Measurements from ENCODE around the gene STAT5B. TPM values are rescaled to one million over a fixed set of nuclear protein-coding genes. Genes with fewer than 3 reads are reported as not detected.
"Not testable (repeated sequence)": the region's sequence is repeated elsewhere in the genome, so short reads cannot be mapped to it uniquely, and the experiment has no call there.

Gene STAT5B
- total RNA-seq, 1 donor from 2014 or later: 23.1 TPM

DNA sequence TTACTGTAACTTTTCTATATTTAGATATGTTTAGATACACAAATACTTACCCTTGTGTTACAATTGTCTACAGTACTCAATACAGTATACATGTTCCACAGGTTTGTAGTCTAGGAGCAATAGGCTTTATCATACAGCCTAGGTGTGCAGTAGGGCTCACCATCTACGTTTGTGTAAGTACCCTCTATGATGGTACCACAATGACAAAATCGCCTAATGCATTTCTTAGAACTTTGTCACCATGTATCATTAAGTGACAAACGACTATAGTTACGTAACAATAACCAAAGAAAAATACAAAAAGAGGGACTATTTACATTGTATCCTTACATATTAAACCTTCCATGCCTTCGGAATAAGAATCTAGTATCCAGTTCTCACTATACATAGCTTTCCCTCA, 8.0 kb downstream of the STAT5B start:
- Histone ChIP-seq H3K36me3 (ENCODE audit: insufficient read depth, low read length) (no peaks in the 10 kb centered on the region), H3K4me2 (ENCODE audit: low read length) (no peak overlapping the region), H3K27me3 (ENCODE audit: insufficient read depth, low read length) (no peaks in the 10 kb centered on the region), H3K79me2 (ENCODE audit: insufficient read depth, low read length) (peaks cover 87% of the 10 kb centered on the region), H3K9ac (ENCODE audit: low read length) (no peak overlapping the region), H3K4me1 (ENCODE audit: insufficient read depth, low read length) (peaks cover 7% of the 10 kb centered on the region), H4K20me1 (ENCODE audit: insufficient read depth, low read length) (peaks cover 48% of the 10 kb centered on the region), H3K4me3 (ENCODE audit: insufficient read depth, low read depth, low read length) (no peak overlapping the region), H3K9me3 (ENCODE audit: insufficient read depth, low read depth, low read length) (no peaks in the 10 kb centered on the region), H3K27ac (ENCODE audit: low read depth, low read length) (no peak overlapping the region), H2AFZ (ENCODE audit: low read depth, low read length) (no peak overlapping the region)
- no peak overlapping the region for H3K27ac Mint-ChIP-seq (ENCODE audit: unreplicated experiment)
- TF ChIP-seq, protein P1, sequence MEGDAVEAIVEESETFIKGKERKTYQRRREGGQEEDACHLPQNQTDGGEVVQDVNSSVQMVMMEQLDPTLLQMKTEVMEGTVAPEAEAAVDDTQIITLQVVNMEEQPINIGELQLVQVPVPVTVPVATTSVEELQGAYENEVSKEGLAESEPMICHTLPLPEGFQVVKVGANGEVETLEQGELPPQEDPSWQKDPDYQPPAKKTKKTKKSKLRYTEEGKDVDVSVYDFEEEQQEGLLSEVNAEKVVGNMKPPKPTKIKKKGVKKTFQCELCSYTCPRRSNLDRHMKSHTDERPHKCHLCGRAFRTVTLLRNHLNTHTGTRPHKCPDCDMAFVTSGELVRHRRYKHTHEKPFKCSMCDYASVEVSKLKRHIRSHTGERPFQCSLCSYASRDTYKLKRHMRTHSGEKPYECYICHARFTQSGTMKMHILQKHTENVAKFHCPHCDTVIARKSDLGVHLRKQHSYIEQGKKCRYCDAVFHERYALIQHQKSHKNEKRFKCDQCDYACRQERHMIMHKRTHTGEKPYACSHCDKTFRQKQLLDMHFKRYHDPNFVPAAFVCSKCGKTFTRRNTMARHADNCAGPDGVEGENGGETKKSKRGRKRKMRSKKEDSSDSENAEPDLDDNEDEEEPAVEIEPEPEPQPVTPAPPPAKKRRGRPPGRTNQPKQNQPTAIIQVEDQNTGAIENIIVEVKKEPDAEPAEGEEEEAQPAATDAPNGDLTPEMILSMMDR (IDR thresholded peaks at IDR 0.05; ENCODE audit: insufficient read depth, low read depth, low read length): no peak
- H3K9me3 Mint-ChIP-seq (ENCODE audit: unreplicated experiment): no peaks in the 10 kb centered on the region
- peaks cover 3% of the 10 kb centered on the region for H3K4me1 Mint-ChIP-seq (ENCODE audit: low read depth, unreplicated experiment)
- DNase-seq (ENCODE audit: low read depth) (no peak), FAIRE-seq (no peak)
- no peak overlapping the region for H3K4me3 Mint-ChIP-seq (ENCODE audit: unreplicated experiment)
- H3K36me3 Mint-ChIP-seq (ENCODE audit: low read depth, unreplicated experiment): no peaks in the 10 kb centered on the region
- H3K27me3 Mint-ChIP-seq (ENCODE audit: low read depth, unreplicated experiment): no peaks in the 10 kb centered on the region

DNA sequence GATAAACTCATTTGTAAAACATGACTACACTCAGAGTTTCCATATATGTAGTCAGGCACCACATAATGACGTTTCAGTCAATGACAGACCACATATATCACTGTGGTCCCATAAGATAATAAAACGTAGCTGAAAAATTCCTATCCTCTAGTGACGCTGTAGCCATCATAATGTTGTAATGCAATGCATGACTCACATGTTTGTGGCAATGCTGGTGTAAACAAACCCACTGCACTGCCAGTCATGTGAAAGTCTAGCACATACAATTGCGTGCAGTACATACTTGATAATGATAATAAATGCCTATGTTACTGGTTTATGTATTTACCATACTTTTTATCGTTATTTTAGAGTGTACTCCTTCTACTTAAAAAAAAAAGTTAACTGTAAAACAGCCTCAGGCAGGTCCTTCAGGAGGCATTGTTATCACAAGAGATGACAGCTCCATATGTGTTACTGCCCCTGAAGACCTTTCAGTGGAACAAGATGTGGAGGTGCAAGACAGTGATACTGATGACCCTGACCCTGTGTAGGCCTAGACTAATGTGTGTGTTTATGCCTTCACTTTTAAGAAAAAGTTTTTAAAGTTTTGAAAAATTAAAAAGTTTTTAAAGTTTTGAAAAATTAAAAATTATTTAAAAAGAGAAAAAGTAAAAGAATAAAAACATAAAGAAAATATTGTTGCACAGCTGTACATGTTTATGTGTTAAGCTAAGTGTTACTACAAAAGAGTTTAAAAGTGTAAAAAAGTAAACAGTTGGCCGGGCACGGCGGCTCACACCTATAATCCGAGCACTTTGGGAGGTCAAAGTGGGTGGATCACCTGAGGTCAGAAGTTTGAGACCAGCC, 9.0 kb downstream of the STAT5B start:
- Mint-ChIP-seq H3K4me3 (ENCODE audit: unreplicated experiment) (no peak overlapping the region), H3K36me3 (ENCODE audit: low read depth, unreplicated experiment) (no peaks in the 10 kb centered on the region), H3K27ac (ENCODE audit: unreplicated experiment) (no peak overlapping the region), H3K9me3 (ENCODE audit: unreplicated experiment) (no peaks in the 10 kb centered on the region), H3K27me3 (ENCODE audit: low read depth, unreplicated experiment) (no peaks in the 10 kb centered on the region), H3K4me1 (ENCODE audit: low read depth, unreplicated experiment) (peaks cover 3% of the 10 kb centered on the region)
- Histone ChIP-seq H2AFZ (ENCODE audit: low read depth, low read length) (no peak overlapping the region), H3K27me3 (ENCODE audit: insufficient read depth, low read length) (no peaks in the 10 kb centered on the region), H3K79me2 (ENCODE audit: insufficient read depth, low read length) (peaks cover 83% of the 10 kb centered on the region), H3K9ac (ENCODE audit: low read length) (no peak overlapping the region), H3K9me3 (ENCODE audit: insufficient read depth, low read depth, low read length) (no peaks in the 10 kb centered on the region), H3K27ac (ENCODE audit: low read depth, low read length) (peak overlapping the region; percentile 67), H3K4me2 (ENCODE audit: low read length) (no peak overlapping the region), H3K4me3 (ENCODE audit: insufficient read depth, low read depth, low read length) (no peak overlapping the region), H3K4me1 (ENCODE audit: insufficient read depth, low read length) (peaks cover 7% of the 10 kb centered on the region), H3K36me3 (ENCODE audit: insufficient read depth, low read length) (no peaks in the 10 kb centered on the region), H4K20me1 (ENCODE audit: insufficient read depth, low read length) (peaks cover 39% of the 10 kb centered on the region)
- no peak for TF ChIP-seq EZH2 (IDR thresholded peaks at IDR 0.05; ENCODE audit: insufficient read depth, low read length)
- TF ChIP-seq, protein P1 (IDR thresholded peaks at IDR 0.05; ENCODE audit: insufficient read depth, low read depth, low read length): no peak
- DNase-seq (ENCODE audit: low read depth): peak; percentile 89
- FAIRE-seq: no peak

DNA sequence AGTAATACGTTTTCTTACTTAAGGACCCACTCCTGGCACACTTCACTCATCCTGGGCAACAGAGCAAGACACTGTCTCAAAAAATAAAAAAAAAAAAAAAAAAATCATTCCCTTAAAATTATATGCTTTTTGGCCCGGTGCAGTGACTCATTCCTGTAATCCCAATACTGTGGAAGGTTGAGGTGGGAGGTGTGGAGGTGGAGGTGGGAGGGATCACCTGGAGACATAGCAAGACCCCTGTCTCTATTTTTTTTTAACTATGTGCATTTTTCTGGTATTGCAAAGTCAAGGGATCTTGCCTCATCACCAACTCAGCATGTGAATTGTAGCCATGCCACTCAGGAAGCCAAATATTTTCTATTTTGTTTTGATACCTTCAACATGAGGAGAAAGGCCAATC, 9.7 kb downstream of the STAT5B start:
- no peaks in the 10 kb centered on the region for H3K36me3 Mint-ChIP-seq (ENCODE audit: low read depth, unreplicated experiment)
- H3K9me3 ChIP-seq (ENCODE audit: insufficient read depth, low read depth, low read length): no peaks in the 10 kb centered on the region
- H3K27me3 ChIP-seq (ENCODE audit: insufficient read depth, low read length): no peaks in the 10 kb centered on the region
- H3K79me2 ChIP-seq (ENCODE audit: insufficient read depth, low read length): peaks cover 83% of the 10 kb centered on the region
- H3K4me3 Mint-ChIP-seq (ENCODE audit: unreplicated experiment): no peak overlapping the region
- peaks cover 32% of the 10 kb centered on the region for H4K20me1 ChIP-seq (ENCODE audit: insufficient read depth, low read length)
- H3K27me3 Mint-ChIP-seq (ENCODE audit: low read depth, unreplicated experiment): no peaks in the 10 kb centered on the region
- H3K9ac ChIP-seq (ENCODE audit: low read length): no peak overlapping the region
- H3K9me3 Mint-ChIP-seq (ENCODE audit: unreplicated experiment): no peaks in the 10 kb centered on the region
- TF ChIP-seq, protein P1 (IDR thresholded peaks at IDR 0.05; ENCODE audit: insufficient read depth, low read depth, low read length): no peak
- no peak for TF ChIP-seq EZH2 (IDR thresholded peaks at IDR 0.05; ENCODE audit: insufficient read depth, low read length)
- no peak overlapping the region for H3K4me2 ChIP-seq (ENCODE audit: low read length)
- no peak for FAIRE-seq
- H3K27ac ChIP-seq (ENCODE audit: low read depth, low read length): peak overlapping the region; percentile 67
- no peak overlapping the region for H3K4me3 ChIP-seq (ENCODE audit: insufficient read depth, low read depth, low read length)
- DNase-seq (ENCODE audit: low read depth): no peak
- H3K4me1 Mint-ChIP-seq (ENCODE audit: low read depth, unreplicated experiment): peaks cover 3% of the 10 kb centered on the region
- no peak overlapping the region for H3K27ac Mint-ChIP-seq (ENCODE audit: unreplicated experiment)
- no peak overlapping the region for H2AFZ ChIP-seq (ENCODE audit: low read depth, low read length)
- H3K36me3 ChIP-seq (ENCODE audit: insufficient read depth, low read length): no peaks in the 10 kb centered on the region
- peaks cover 7% of the 10 kb centered on the region for H3K4me1 ChIP-seq (ENCODE audit: insufficient read depth, low read length)

DNA sequence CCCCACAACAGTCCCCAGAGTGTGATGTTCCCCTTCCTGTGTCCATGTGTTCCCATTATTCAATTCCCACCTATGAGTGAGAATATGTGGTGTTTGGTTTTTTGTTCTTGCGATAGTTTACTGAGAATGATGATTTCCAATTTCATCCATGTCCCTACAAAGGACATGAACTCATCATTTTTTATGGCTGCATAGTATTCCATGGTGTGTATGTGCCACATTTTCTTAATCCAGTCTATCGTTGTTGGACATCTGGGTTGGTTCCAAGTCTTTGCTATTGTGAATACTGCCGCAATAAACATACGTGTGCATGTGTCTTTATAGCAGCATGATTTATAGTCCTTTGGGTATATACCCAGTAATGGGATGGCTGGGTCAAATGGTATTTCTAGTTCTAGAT, 11.8 kb downstream of the STAT5B start:
- H3K9me3 ChIP-seq (ENCODE audit: insufficient read depth, low read depth, low read length); H3K27me3 ChIP-seq (ENCODE audit: insufficient read depth, low read length); H3K36me3 Mint-ChIP-seq (ENCODE audit: low read depth, unreplicated experiment); H2AFZ ChIP-seq (ENCODE audit: low read depth, low read length); H3K4me2 ChIP-seq (ENCODE audit: low read length); H3K4me1 ChIP-seq (ENCODE audit: insufficient read depth, low read length); H3K27ac Mint-ChIP-seq (ENCODE audit: unreplicated experiment); H3K4me3 Mint-ChIP-seq (ENCODE audit: unreplicated experiment); H3K9me3 Mint-ChIP-seq (ENCODE audit: unreplicated experiment); H3K4me3 ChIP-seq (ENCODE audit: insufficient read depth, low read depth, low read length); H3K36me3 ChIP-seq (ENCODE audit: insufficient read depth, low read length); H3K4me1 Mint-ChIP-seq (ENCODE audit: low read depth, unreplicated experiment); DNase-seq (ENCODE audit: low read depth); FAIRE-seq; H3K27ac ChIP-seq (ENCODE audit: low read depth, low read length); H3K27me3 Mint-ChIP-seq (ENCODE audit: low read depth, unreplicated experiment); H3K9ac ChIP-seq (ENCODE audit: low read length): not testable (repeated sequence)
- peaks cover 22% of the 10 kb centered on the region for H4K20me1 ChIP-seq (ENCODE audit: insufficient read depth, low read length)
- peaks cover 82% of the 10 kb centered on the region for H3K79me2 ChIP-seq (ENCODE audit: insufficient read depth, low read length)

Measured in astrocyte (in vitro differentiated cells and primary cell).